AG04450 (cell line): Measurements from ENCODE around the gene ELOVL5. TPM values are rescaled to one million over a fixed set of nuclear protein-coding genes. Genes with fewer than 3 reads are reported as not detected.

Experiments used
- CTCF ChIA-PET: fragments of 300-600, 350-600 bp; formaldehyde crosslinking; extraction: SDS; loops from one replicate; lab custom pipeline; 2022; ENCODE audit warnings: antibody characterized with exemption, inconsistent platforms; lab: Charles Lee
- POLR2A ChIA-PET: fragments of 350-600 bp; formaldehyde crosslinking; extraction: SDS; loops from one replicate; lab custom pipeline; 2021; ENCODE audit warnings: antibody characterized with exemption, inconsistent platforms; lab: Yijun Ruan, JAX
- DNase-seq: peaks from one replicate; pipeline ENCODE4 v3.0.0-alpha.2; 2011; ENCODE audit warnings: low read depth, low spot score
- H3K27ac ChIP-seq: one replicate; pipeline ENCODE4 v1.5.1; 2012; ENCODE audit warnings: low read depth, low read length, control low read depth
- H3K27me3 ChIP-seq: one replicate; pipeline ENCODE4 v1.6.0; 2012; ENCODE audit warnings: low read length; ENCODE audit not compliant: control insufficient read depth, insufficient read depth
- H3K4me3 ChIP-seq: 2 replicates; pipeline ENCODE4 v1.5.1; 2011; ENCODE audit warnings: mild to moderate bottlenecking, low read depth, low read length, control low read depth
- H3K9me3 ChIP-seq: 2 replicates; pipeline ENCODE4 v1.5.1; 2012; ENCODE audit warnings: low read length; ENCODE audit not compliant: control insufficient read depth, insufficient read depth
- CTCF ChIP-seq: IDR thresholded peaks from 2 replicates; pipeline ENCODE4 v1.5.1; 2011; ENCODE audit warnings: low read depth, low read length, control low read depth, inconsistent platforms
- polyA plus RNA-seq: library from polyadenylated mRNA; depleted of rRNA; stranded (reverse); fragments of >200 nt; gene quantifications from 2 replicates; pipeline ENCODE4 v1.2.3, GENCODE V29; 2011

ELOVL5 gene
- polyA plus RNA-seq, 1 experiment = 81.6 TPM

- no peak for DNase-seq
- no peak for TF ChIP-seq CTCF
- Histone ChIP-seq H3K27ac (peak overlapping the region; percentile 54), H3K27me3 (no peaks in the 10 kb centered on the region), H3K4me3 (peak overlapping the region; percentile 27; the same call in 1 of the 2 replicates), H3K9me3 (no peaks in the 10 kb centered on the region; the same call in 1 of the 2 replicates)
- POLR2A ChIA-PET = no interaction called here
- CTCF ChIA-PET = interaction anchor here (0.8 to 1.9 kb wide), 3 partner anchors 9 to 416 kb away, joined by 3 to 5 read pairs (median 3); no protein-coding TSS in a partner anchor
Measured at GRCh38 chr6:53302678-53303360, 45.9 kb downstream of the ELOVL5 start.

- ChIA-PET CTCF (interaction anchor here (0.8 to 1.9 kb wide), 3 partner anchors 8 to 417 kb away, joined by 3 to 5 read pairs (median 3); no protein-coding TSS in a partner anchor), POLR2A (interaction anchor here (1.6 kb wide), 1 partner anchor 46 kb away, joined by 4 read pairs; no protein-coding TSS in a partner anchor)
- no peaks in the 10 kb centered on the region; the same call in 1 of the 2 replicates for H3K9me3 ChIP-seq
- peak overlapping the region; percentile 54 for H3K27ac ChIP-seq
- H3K27me3 ChIP-seq = no peaks in the 10 kb centered on the region
- H3K4me3 ChIP-seq = no peak overlapping the region
- no peak for DNase-seq
- no peak for TF ChIP-seq CTCF
Measured at GRCh38 chr6:53301801-53302537, 46.8 kb downstream of the ELOVL5 start.

GRCh38 chr6:53300656-53301551, 47.8 kb downstream of the ELOVL5 start:
- no peak for DNase-seq
- Histone ChIP-seq H3K4me3 (no peak overlapping the region), H3K9me3 (no peaks in the 10 kb centered on the region; the same call in 1 of the 2 replicates), H3K27me3 (no peaks in the 10 kb centered on the region), H3K27ac (no peak overlapping the region)
- POLR2A ChIA-PET = interaction anchor here (1.6 kb wide), 1 partner anchor 47 kb away, joined by 4 read pairs; no protein-coding TSS in a partner anchor
- CTCF ChIA-PET = interaction anchor here (0.7 kb wide), 1 partner anchor 10 kb away, joined by 3 read pairs; no protein-coding TSS in a partner anchor
- no peak for TF ChIP-seq CTCF

- Histone ChIP-seq H3K27ac (no peak overlapping the region), H3K27me3 (no peaks in the 10 kb centered on the region), H3K9me3 (no peaks in the 10 kb centered on the region), H3K4me3 (no peak overlapping the region)
- DNase-seq = no peak
- POLR2A ChIA-PET = interaction anchor here (1.3 kb wide), 1 partner anchor 23 kb away, joined by 4 read pairs; no protein-coding TSS in a partner anchor
- no peak for TF ChIP-seq CTCF
- CTCF ChIA-PET = no interaction called here
Measured at GRCh38 chr6:53299331-53300005, 49.3 kb downstream of the ELOVL5 start.
